Inflammatory macrophage (primary cell): ENCODE data around the gene MAP4K4.
A peak's percentile ranks its signal among the peaks of the same experiment; 100 is the strongest.
"Not testable (repeated sequence)": the region's sequence is repeated elsewhere in the genome, so short reads cannot be mapped to it uniquely, and the experiment has no call there.

ENCODE experiments used
- DNase-seq, 2 donors: peaks; one replicate each; pipeline ENCODE4 v3.0.0-alpha.2; 2020 to 2022

The MAP4K4 gene

DNA sequence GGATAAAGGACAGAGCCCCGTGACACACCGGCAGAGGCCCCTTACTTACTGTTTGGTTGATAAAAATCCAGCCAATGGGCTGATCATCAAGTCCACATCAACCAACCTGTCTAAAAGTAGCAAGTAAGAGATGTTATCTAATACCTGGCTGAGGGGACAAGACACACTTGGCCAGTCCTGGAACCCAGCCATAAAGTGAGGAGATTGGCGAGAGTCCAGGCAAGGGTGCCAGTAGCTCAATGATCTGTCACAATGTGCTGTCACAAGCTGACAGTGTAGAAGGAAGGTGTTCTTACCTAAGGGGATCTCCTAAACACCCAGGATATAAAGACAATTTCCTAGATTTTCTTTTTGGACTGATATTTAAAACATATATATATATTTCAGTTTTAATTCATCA is 232.5 kb downstream of the MAP4K4 start:
- no peak for DNase-seq

DNA sequence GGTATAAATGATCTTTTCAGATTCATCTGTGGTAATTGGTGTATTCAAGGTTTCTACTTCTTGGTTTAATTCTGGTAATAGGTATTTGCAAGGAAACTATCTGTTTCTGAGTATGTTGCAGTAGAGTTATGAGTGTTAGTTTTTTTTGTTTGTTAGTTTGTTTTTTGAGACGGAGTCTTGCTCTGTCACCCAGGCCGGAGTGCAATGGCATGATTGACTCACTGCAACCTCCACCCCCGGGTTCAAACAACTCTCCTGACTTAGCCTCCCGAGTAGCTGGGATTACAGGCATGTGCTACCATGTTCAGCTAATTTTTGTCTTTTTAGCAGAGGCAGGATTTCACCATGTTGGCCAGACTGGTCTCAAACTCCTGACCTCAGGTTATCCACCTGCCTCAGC is 233.3 kb downstream of the MAP4K4 start:
- peak in 1 of 2 donors; percentile 48 for DNase-seq

DNA sequence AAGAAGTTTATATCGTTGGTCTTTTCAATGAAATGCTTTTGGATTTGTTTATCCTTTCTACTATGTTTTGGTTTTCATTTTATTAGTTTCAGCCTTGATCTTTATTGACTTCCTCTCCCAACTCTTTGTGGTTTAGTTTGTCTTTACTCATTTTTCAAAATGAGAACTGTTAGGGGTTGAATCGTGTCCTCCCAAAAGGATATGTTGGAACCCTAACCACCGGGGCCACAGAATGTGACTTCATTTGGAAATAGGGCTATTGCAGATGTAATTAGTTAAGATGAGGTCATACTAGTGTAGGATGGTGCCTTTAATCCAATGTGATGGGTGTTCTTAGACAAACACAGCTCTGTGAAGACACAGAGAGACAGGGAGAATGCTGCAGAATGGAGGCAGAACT is 233.9 kb downstream of the MAP4K4 start:
- peak; percentile 85 to 93 for DNase-seq

DNA sequence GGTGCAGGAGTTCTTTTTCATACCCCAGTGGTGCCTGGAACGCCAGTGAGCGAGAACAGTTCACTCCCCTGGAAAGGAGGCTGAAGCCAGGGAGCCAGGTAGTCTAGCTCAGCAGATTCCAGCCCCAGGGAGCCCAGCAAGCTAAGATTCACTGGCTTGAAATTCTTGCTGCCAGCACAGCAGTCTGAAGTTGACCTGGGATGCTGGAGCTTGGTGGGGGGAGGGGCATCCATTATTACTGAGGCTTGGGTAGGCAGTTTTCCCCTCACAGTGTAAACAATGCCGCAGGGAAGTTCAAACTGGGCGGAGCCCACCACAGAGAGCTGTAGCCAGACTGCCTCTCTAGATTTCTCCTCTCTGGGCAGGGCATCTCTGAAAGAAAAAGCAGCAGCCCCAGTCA is 238.3 kb downstream of the MAP4K4 start:
- DNase-seq = not testable (repeated sequence)

DNA sequence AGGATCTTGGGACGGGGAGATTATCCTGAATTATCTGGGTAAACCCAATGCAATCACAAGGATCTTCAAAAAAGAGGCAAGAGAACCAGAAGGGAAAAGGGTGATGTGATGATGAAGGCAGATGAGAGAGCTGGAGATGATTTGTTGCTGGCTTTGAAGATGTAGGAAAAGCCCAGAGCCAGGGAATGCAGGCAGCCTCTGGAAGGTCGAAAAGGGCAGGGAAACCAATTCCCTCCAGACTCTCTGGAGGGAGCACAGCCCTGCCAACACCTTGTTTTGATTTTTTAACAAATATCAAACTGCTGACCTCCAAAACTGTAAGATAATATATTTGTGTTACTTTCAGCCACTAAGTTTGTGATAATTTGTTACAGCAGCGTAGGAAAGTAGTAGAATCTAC is 245.3 kb downstream of the MAP4K4 start:
- DNase-seq = no peak
